Right lobe of liver (tissue), 6 donors: Measurements from ENCODE around the gene CHMP1A. TPM values are rescaled to one million over a fixed set of nuclear protein-coding genes. Genes with fewer than 3 reads are reported as not detected.

Source experiments
- ATAC-seq, 4 donors: fragments of 200-7000 bp; cut with Tn5 transposase; one replicate each; pipeline ENCODE4 v1.9.1; 2020; ENCODE audit warnings: mild to moderate bottlenecking in 4 of 4, moderate library complexity in 4 of 4
- DNase-seq, 3 donors: peaks; one replicate each; pipeline ENCODE4 v3.0.0-alpha.2; 2020
- H3K27ac ChIP-seq, 3 donors: fragments of 200-600 bp; one replicate each; pipeline ENCODE4 v1.8.0; 2022
- H3K27me3 ChIP-seq, 2 donors: fragments of 200-600 bp; one replicate each; pipeline ENCODE4 v1.8.0; 2022
- H3K36me3 ChIP-seq, 4 donors: fragments of 200-600 bp; sonication (generic) in 1 of 4; one replicate each; pipeline versions ENCODE4 v1.5.1 to v1.8.0; 2017 to 2022; ENCODE audit warnings: control low read depth in 1 of 4
- H3K4me1 ChIP-seq, 4 donors: fragments of 200-600 bp; sonication (generic) in 1 of 4; one replicate each; pipeline versions ENCODE4 v1.5.1 to v1.8.0; 2017 to 2022; ENCODE audit warnings: control low read depth in 1 of 4
- H3K4me3 ChIP-seq, 3 donors: fragments of 200-600 bp; one replicate each; pipeline ENCODE4 v1.8.0; 2022
- H3K9me3 ChIP-seq, 4 donors: fragments of 200-600 bp; sonication (generic) in 1 of 4; one replicate each; pipeline versions ENCODE4 v1.5.1 to v1.8.0; 2017 to 2022; ENCODE audit warnings: control low read depth in 1 of 4
- POLR2A ChIP-seq: fragments of 450-650 bp; IDR thresholded peaks from one replicate; pipeline ENCODE4 v1.6.1; 2017; ENCODE audit warnings: antibody characterized with exemption, mild to moderate bottlenecking
- WGBS: methylation state at CpG from one replicate; pipeline ENCODE4 v1.1.6; 2018; ENCODE audit warnings: low coverage, low lambda C conversion rate; ENCODE audit not compliant: insufficient coverage; ENCODE audit errors: missing lambda C conversion rate; 5-methylcytosine and 5-hydroxymethylcytosine counted together
- intact Hi-C, 2 donors: fragments of 100-400 bp; cut with DNase I; formaldehyde crosslinking; loops; one replicate each; pipeline versions ENCODE4 v1.11.2 to v1.14.1; 2022
- total RNA-seq, 6 experiments: library from RNA; depleted of rRNA in 2 of 6; stranded (reverse); fragments of >200 nt in 2 of 6; fragmentation: NEBNext Ultra II Directional in 3 of 6; extraction: Animal tissue kit (Norgen Biotek cat#: 25700) in 3 of 6; gene quantifications; one replicate each; pipeline versions ENCODE4 v1.1.0 to v1.2.4, GENCODE V29; 2016 to 2023
- TF ChIP-seq, protein P1 (sequence below), 4 donors: fragments of 200-600 bp in 3 of 4; fragments of 450-650 bp in 1 of 4; IDR thresholded peaks; one replicate each; pipeline versions ENCODE4 v1.5.1 to v1.8.0; 2016 to 2022; ENCODE audit warnings: antibody characterized with exemption in 4 of 4, mild to moderate bottlenecking in 2 of 4
- donor health status: DM: no; HTN: yes; CAD: no.
- donor health status: DM: no; HTN: no; CAD: no.
- donor health status: DM: no; HTN: no; CAD: no.
- donor health status: DM: no; HTN: yes; CAD: no.
- donor health status: DM: no; HTN: yes; CAD: no.

CHMP1A gene
- total RNA-seq, 6 experiments from 2014 or later, result 27.2 to 42.3 (median 33.1) TPM

DNA sequence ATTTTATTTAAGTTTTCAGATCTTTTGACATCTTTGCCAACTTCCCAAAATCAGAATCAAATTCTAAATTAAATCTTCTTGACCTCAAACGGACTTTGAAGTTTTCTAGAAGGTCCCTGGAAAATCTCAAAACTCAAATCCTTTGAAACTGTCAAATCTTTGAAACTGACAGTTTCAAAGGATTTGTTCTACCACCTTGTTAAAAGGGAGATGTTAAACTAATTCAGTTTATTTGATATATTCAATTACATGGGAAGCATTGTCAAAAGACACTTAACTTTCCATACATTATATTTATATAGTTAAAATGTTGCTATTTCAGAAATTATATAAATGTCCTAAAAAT is 47.4 kb downstream of the CHMP1A start:
- Histone ChIP-seq H3K4me3 (no peak overlapping the region), H3K27ac (no peak overlapping the region), H3K4me1 (no peaks in the 10 kb centered on the region), H3K27me3 (no peaks in the 10 kb centered on the region), H3K36me3 (no peaks in the 10 kb centered on the region), H3K9me3 (no peaks in the 10 kb centered on the region)
- 45% methylated on average over 1 of the region's 1 CpG for WGBS
- ATAC-seq (no peak), DNase-seq (no peak)
- intact Hi-C loops, result no loop called here
- TF ChIP-seq, protein P1, sequence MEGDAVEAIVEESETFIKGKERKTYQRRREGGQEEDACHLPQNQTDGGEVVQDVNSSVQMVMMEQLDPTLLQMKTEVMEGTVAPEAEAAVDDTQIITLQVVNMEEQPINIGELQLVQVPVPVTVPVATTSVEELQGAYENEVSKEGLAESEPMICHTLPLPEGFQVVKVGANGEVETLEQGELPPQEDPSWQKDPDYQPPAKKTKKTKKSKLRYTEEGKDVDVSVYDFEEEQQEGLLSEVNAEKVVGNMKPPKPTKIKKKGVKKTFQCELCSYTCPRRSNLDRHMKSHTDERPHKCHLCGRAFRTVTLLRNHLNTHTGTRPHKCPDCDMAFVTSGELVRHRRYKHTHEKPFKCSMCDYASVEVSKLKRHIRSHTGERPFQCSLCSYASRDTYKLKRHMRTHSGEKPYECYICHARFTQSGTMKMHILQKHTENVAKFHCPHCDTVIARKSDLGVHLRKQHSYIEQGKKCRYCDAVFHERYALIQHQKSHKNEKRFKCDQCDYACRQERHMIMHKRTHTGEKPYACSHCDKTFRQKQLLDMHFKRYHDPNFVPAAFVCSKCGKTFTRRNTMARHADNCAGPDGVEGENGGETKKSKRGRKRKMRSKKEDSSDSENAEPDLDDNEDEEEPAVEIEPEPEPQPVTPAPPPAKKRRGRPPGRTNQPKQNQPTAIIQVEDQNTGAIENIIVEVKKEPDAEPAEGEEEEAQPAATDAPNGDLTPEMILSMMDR (IDR thresholded peaks at IDR 0.05), result no peak
- TF ChIP-seq POLR2A, result no peak

DNA sequence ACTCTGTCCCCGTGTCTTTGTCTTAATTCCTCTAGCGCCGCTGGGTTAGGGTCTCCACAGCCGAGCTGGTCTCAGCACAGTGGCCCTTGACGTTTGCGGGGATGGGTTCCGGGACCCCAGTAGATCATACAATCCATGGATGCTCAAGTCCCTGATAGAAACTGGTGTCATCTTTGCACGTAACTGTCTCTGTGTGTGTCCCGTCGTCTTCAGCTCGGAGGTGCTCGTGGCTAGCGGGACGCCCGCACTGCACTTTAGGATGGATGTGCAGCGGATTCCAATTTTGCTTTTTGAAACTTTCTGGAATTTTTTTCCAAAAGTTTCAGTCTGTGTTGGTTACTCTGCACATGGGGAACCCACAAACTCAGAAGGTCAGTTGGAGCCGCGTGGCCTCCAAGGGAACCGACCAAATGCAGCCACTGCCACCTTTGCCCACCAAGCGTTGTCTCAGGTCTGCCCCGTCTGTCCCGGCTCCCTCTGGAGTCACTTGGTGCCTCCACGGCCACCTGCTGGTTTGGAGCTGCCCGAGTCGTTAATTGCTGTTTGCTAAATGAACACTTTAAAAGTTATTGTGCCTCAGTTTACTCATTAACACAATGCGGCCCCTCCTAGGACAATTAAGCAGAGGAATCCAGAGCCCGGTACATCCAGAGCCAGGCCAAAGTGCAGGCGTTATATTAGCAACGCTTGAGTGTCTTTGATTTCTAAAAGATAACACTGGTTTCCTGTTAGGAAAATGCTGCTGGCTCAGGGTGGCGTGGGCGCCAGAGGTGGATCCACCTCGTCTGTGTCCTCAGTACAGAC is 49.4 kb downstream of the CHMP1A start:
- no peaks in the 10 kb centered on the region for H3K4me1 ChIP-seq
- WGBS, result 62% methylated on average over 23 of the region's 32 CpGs
- ATAC-seq (no peak), DNase-seq (no peak)
- no peak overlapping the region for H3K4me3 ChIP-seq
- H3K27me3 ChIP-seq, result no peaks in the 10 kb centered on the region
- H3K27ac ChIP-seq, result no peak overlapping the region
- TF ChIP-seq, protein P1 (IDR thresholded peaks at IDR 0.05), result no peak
- TF ChIP-seq POLR2A, result no peak
- H3K36me3 ChIP-seq, result no peaks in the 10 kb centered on the region
- H3K9me3 ChIP-seq, result no peaks in the 10 kb centered on the region
- intact Hi-C loops, result no loop called here

DNA sequence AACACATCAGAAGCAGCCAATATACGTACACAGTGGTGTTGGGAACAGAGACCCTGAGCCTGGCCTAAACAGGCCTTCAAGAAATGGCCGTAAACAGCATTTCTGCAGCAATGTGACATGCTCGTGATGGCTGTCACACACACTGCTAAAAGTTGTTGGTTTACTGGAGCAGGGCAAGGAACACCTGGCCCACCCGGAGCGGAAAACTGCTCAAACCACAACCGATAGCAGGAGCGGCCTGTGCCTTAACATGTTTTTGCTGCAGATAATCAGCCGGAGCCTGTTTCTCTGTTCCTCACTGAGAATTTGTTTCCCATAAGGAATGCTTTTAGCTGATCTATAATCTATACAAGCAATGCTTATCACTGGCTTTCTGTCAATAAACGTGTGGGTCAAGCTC is 50.1 kb downstream of the CHMP1A start:
- ATAC-seq (no peak), DNase-seq (no peak)
- no peaks in the 10 kb centered on the region for H3K27me3 ChIP-seq
- no peaks in the 10 kb centered on the region for H3K9me3 ChIP-seq
- 71% methylated on average over 3 of the region's 9 CpGs for WGBS
- intact Hi-C loops, result no loop called here
- no peak overlapping the region for H3K4me3 ChIP-seq
- H3K27ac ChIP-seq, result no peak overlapping the region
- TF ChIP-seq, protein P1 (IDR thresholded peaks at IDR 0.05), result no peak
- no peak for TF ChIP-seq POLR2A
- H3K36me3 ChIP-seq, result no peaks in the 10 kb centered on the region
- no peaks in the 10 kb centered on the region for H3K4me1 ChIP-seq

DNA sequence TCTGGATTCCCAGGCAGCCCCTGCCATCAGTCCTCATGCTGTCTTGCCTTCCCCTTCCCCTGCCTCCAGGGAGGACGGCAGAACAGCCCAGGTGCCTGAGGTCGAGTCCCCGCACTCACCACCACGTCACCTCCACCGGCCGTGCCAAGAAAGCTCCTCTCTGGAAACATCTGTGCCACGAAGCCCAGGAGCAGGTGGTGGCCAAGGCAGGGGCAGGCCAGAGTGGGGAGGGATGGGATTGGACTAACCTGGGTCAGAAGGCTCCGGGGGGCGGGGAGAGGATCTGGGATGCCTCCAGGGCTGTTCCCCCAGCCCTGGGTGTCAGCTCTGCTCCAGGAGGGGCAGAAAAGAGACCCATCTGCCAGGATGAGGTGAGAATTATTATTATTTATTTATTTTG is 51.5 kb downstream of the CHMP1A start:
- H3K27me3 ChIP-seq, result no peaks in the 10 kb centered on the region
- no peak for ATAC-seq
- H3K36me3 ChIP-seq, result no peaks in the 10 kb centered on the region
- TF ChIP-seq POLR2A, result no peak
- TF ChIP-seq, protein P1 (IDR thresholded peaks at IDR 0.05), result no peak
- H3K4me3 ChIP-seq, result no peak overlapping the region
- 100% methylated on average over 2 of the region's 9 CpGs for WGBS
- no peaks in the 10 kb centered on the region for H3K4me1 ChIP-seq
- DNase-seq, result no peak
- no peak overlapping the region for H3K27ac ChIP-seq
- intact Hi-C loops, result no loop called here
- no peaks in the 10 kb centered on the region for H3K9me3 ChIP-seq
